Skeletal muscle tissue (tissue), 4 donors: ENCODE results near the gene AFF3. TPM values are rescaled to one million over a fixed set of nuclear protein-coding genes. Genes with fewer than 3 reads are reported as not detected.

Source experiments
- H3K27ac ChIP-seq: one replicate; pipeline ENCODE4 v1.7.0; 2013; ENCODE audit warnings: mild to moderate bottlenecking, low read depth, low read length, inconsistent platforms
- H3K27me3 ChIP-seq, 3 donors: one replicate each; pipeline ENCODE4 v1.7.0; 2013; ENCODE audit warnings: low read length in 3 of 3; ENCODE audit not compliant: control insufficient read depth in 3 of 3, insufficient read depth in 3 of 3
- H3K36me3 ChIP-seq, 3 donors: one replicate each; pipeline ENCODE4 v1.7.0; 2013; ENCODE audit warnings: low read length in 3 of 3; ENCODE audit not compliant: control insufficient read depth in 3 of 3, insufficient read depth in 3 of 3
- H3K4me1 ChIP-seq, 3 donors: one replicate each; pipeline ENCODE4 v1.7.0; 2013; ENCODE audit warnings: low read length in 3 of 3, mild to moderate bottlenecking in 3 of 3; ENCODE audit not compliant: control insufficient read depth in 3 of 3, insufficient read depth in 3 of 3
- H3K4me3 ChIP-seq, 3 donors: one replicate each; pipeline ENCODE4 v1.7.0; 2013; ENCODE audit warnings: low read length in 3 of 3
- H3K9ac ChIP-seq, 3 donors: one replicate each; pipeline ENCODE4 v1.7.0; 2013; ENCODE audit warnings: low read length in 3 of 3, mild to moderate bottlenecking in 3 of 3, moderate library complexity in 2 of 3, low read depth in 1 of 3
- H3K9me3 ChIP-seq, 3 donors: one replicate each; pipeline ENCODE4 v1.7.0; 2013; ENCODE audit warnings: low read length in 3 of 3; ENCODE audit not compliant: control insufficient read depth in 3 of 3
- total RNA-seq: library from RNA; depleted of rRNA; stranded (reverse); fragments of >200 nt; gene quantifications from one replicate; pipeline ENCODE4 v1.2.3, GENCODE V29; 2014
- donor health status: Osteomylitis.

Gene AFF3
- total RNA-seq, 1 donor from 2014 or later = 8.4 TPM

DNA sequence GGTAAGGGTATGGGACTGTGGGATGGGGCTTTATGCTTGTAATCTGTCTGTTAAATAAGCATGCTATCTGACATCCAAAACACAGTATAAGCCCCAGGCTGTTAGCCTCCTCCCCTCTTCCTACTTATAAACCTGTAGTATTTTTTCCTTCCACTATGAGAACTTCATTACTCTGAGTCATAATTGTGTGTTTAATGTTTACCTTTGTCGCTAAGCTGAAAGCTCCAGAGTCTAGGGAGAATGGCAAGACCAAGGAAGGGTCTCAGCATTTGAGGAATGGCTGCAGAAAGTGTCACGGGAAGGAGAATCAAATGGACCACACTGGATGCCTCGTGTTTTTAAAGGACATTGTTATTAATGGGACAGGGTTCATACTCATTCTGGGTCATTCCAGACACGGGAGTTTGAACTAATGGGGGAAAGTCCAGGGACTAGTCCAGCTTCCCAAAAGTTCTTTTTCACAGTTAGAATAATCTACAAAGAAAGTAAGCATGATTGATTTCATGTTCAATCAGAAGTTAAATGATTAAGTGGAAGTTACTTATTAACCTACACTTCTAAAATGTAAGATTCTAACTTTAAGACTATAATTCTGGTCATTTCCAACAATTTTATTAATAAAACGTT lies 292.2 kb downstream of the AFF3 start:
- H3K9ac ChIP-seq = no peak overlapping the region
- no peaks in the 10 kb centered on the region for H3K4me1 ChIP-seq
- no peaks in the 10 kb centered on the region for H3K36me3 ChIP-seq
- no peaks in the 10 kb centered on the region for H3K27me3 ChIP-seq
- H3K9me3 ChIP-seq = no peaks in the 10 kb centered on the region
- H3K27ac ChIP-seq = no peak overlapping the region
- H3K4me3 ChIP-seq = no peak overlapping the region

DNA sequence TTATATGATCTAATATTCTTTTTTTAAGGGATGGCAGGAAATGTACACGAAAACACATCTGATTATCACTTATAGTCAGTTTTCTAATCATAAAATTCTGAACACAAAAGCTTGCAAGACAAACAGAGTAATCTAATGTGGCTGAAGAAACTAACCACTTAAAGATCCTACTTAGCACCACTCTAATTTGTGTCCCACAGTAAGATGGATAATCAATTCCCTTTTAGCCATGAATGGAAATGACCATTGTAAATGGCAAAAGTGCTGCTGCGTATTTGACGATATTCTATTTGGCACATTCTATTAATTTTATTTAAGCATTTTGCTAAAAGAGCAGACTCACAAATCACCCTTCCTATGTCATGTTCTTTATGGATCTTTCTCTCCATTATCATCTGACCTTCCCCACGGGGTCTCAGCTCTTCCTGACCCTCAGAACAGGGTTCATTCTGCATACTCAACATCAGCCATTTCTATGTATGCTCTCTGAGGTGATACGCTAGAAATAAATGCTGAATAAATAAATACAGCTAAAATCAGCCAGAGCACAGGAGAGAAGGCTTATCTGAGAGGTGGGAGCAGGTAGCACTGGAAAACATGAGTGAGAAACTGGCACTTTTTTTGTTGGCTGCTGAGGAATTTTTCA lies 295.8 kb downstream of the AFF3 start:
- Histone ChIP-seq H3K36me3 (no peaks in the 10 kb centered on the region), H3K27ac (no peak overlapping the region), H3K4me3 (no peak overlapping the region), H3K4me1 (no peaks in the 10 kb centered on the region), H3K9me3 (no peaks in the 10 kb centered on the region), H3K27me3 (peaks cover 0 to 3% (median 0%) of the 10 kb centered on the region in 3 donors), H3K9ac (no peak overlapping the region)

DNA sequence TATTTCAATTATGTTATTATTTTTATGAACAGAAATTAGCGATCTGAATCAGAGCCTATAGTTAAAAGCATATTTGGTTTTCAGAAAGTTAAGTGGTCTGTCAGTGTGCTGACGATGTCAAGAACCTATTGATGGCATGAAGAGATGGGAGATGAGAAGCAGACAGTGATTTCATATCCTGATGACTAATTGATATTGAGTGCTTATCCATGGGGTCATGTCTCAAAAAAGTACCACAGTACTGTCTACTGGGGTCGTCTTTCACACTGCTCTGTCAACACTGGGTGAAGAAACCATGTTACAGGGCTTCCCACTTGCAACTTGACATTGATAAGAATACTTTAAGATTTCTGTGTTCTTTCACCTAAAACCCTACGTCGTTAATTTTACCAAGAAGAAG lies 297.1 kb downstream of the AFF3 start:
- H3K27me3 ChIP-seq = peaks cover 0 to 3% (median 0%) of the 10 kb centered on the region in 3 donors
- no peaks in the 10 kb centered on the region for H3K9me3 ChIP-seq
- no peaks in the 10 kb centered on the region for H3K4me1 ChIP-seq
- no peaks in the 10 kb centered on the region for H3K36me3 ChIP-seq
- H3K4me3 ChIP-seq = no peak overlapping the region
- H3K9ac ChIP-seq = no peak overlapping the region
- H3K27ac ChIP-seq = no peak overlapping the region

DNA sequence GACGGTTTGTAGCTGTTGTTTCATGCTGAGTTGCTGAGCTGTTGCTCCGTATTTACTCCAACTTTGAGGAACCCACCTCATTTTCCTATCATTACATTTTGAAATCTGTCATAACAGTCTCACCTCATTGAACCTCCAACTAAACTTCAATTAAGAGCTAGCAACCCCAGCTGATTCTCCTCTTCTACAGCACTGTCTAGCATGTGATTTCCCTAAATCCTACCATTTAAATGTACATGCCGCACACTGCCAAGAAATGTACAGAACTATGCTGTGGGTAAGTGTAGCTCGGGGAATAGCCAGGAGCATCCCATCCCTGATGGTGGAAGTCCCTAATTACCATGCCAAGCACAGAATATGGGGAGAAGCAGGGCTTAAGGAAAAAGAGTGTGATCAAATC lies 299.9 kb downstream of the AFF3 start:
- H3K9ac ChIP-seq = no peak overlapping the region
- H3K36me3 ChIP-seq = no peaks in the 10 kb centered on the region
- no peaks in the 10 kb centered on the region for H3K4me1 ChIP-seq
- H3K27me3 ChIP-seq = peaks cover 0 to 3% (median 0%) of the 10 kb centered on the region in 3 donors
- no peak overlapping the region for H3K4me3 ChIP-seq
- H3K27ac ChIP-seq = no peak overlapping the region
- H3K9me3 ChIP-seq = no peaks in the 10 kb centered on the region

DNA sequence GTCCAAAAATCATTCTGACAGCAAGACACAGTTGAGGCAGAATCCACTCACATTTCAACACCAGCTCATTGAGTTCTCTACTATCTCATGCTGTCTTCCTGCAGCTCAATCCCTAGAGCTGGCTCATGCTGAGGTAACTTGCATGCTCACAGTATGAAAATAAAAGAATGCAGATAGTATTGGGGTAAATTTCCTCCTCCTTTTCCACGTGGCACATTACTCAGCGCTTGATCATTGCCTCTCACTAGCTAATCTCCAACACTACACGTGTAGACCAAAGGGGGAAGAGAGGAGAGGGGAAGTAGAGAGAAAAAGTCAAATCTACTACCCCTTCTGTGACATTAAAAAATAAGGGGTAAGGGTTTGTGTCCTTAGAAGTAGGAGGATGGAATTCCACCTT lies 300.6 kb downstream of the AFF3 start:
- no peaks in the 10 kb centered on the region for H3K36me3 ChIP-seq
- no peaks in the 10 kb centered on the region for H3K4me1 ChIP-seq
- no peak overlapping the region for H3K4me3 ChIP-seq
- no peaks in the 10 kb centered on the region for H3K9me3 ChIP-seq
- no peak overlapping the region for H3K27ac ChIP-seq
- no peak overlapping the region for H3K9ac ChIP-seq
- H3K27me3 ChIP-seq = peaks cover 0 to 3% (median 0%) of the 10 kb centered on the region in 3 donors

DNA sequence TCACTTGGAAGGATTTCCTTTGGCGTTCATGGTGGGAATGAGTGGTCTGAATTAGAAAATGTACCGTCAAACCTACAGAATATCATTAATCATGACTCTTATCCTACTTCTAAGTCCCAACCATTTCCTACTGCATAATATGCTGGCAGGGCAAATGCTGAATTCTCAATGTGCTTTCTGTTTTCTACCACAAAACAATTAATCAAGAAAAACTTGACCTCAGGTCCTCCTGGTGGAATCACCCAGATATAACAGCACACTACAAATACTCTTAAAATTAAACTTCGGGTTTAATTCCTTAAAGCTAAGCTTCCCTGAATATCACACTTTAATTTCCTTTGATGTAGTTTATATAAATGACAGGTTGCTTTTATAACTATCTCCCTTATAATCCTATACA lies 301.6 kb downstream of the AFF3 start:
- no peak overlapping the region for H3K9ac ChIP-seq
- no peaks in the 10 kb centered on the region for H3K9me3 ChIP-seq
- H3K36me3 ChIP-seq = no peaks in the 10 kb centered on the region
- no peaks in the 10 kb centered on the region for H3K4me1 ChIP-seq
- H3K27me3 ChIP-seq = peaks cover 0 to 3% (median 0%) of the 10 kb centered on the region in 3 donors
- H3K4me3 ChIP-seq = no peak overlapping the region
- H3K27ac ChIP-seq = no peak overlapping the region

DNA sequence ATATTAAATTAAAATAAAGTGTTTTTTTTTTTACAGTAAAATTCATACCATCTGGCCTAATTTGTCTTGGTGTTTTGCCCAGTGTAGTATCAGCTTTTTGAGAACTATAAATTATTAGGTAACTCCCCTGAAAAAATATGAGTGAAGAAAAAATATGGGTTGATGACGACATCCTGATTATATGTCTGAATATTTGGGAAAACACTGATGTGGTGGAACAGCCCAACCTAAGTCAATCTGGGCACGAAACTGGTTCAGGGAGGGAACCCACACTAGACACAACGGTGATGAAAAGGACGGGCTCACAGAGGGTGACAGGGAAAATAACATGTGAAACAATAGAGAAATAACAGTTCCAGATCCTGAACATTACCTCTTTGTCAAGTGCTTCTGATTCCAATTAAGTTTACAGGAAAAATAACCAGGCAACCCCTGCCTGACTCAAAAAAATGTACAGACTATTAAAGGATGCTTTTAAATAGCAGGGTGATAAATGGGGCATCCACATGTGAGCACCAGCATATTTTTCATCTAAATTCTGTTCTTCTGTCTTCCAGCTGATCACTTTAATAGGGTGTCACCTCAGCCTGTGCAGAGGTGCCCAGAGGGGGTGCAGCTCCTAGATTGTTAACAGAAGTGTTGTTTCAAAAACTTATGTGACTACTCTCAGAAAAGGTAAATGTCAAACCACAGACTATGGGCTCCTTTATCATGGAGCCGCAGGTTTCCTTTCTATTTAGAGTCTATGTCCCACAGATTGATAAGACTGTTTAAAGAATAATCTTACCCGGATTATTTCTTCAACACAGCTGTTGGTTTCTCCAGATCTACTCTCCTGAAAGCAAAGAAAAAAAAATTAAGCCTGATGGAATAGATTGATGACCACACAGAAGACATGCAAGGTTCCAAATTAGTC lies 305.4 kb downstream of the AFF3 start:
- Histone ChIP-seq H3K9ac (no peak overlapping the region), H3K27ac (no peak overlapping the region)

DNA sequence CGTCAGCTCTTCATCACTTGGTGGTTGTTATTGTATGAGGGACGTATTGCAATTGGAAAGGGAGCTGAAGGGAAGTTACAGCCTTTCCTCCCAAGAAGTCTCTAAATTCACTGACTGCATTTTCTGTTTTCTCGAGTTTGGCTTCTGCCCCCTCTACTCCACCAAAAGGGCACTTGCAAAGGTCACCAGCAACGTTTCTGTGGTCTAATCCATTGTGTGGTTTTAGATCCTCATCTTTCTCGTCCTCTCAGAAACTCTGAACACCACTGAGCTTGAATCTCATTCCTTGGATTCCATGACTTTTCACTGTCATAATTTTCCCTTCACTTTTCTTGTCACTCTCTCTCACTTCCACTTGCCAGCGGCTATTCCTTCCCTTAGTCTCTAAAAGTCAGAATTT lies 308.0 kb downstream of the AFF3 start:
- Histone ChIP-seq H3K27me3 (peaks cover 0 to 8% (median 0%) of the 10 kb centered on the region in 3 donors), H3K4me3 (no peak overlapping the region), H3K9me3 (no peaks in the 10 kb centered on the region), H3K9ac (no peak overlapping the region), H3K27ac (no peak overlapping the region), H3K4me1 (no peaks in the 10 kb centered on the region), H3K36me3 (no peaks in the 10 kb centered on the region)

More for the DNA sequence above, 305.4 kb downstream of the AFF3 start:
- Histone ChIP-seq H3K9me3 (no peaks in the 10 kb centered on the region), H3K27me3 (peaks cover 0 to 8% (median 0%) of the 10 kb centered on the region in 3 donors), H3K4me1 (no peaks in the 10 kb centered on the region), H3K36me3 (no peaks in the 10 kb centered on the region), H3K4me3 (no peak overlapping the region)

DNA sequence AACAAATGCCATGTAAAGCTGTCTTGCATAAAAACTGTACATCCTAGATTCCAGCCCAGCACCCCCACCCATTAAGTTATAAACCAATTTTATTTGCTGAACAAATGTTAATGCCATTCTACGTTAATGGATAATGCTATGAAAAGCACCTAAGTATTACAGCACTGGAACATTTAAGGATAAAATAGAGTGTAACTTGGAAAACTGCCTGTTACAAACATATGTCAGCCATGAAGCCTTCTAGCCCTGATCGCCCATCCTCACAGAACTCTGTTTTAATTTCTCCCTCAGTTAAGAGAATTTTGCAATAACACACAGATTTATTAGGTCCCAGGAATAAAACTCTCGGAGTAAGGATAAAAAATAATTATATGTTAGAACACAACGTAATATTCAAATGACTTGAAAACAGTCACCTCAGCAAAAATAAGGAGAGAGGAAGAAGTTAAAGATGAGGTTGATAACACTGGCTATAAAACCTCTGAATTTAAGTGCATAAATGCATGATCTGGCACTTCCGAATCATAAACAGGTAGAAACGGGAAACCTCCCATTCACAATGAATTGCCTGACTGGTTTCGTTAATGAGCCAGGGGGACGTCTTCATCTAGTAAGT lies 308.7 kb downstream of the AFF3 start:
- no peaks in the 10 kb centered on the region for H3K36me3 ChIP-seq
- no peak overlapping the region for H3K4me3 ChIP-seq
- no peaks in the 10 kb centered on the region for H3K9me3 ChIP-seq
- no peak overlapping the region for H3K27ac ChIP-seq
- no peak overlapping the region for H3K9ac ChIP-seq
- H3K4me1 ChIP-seq = no peaks in the 10 kb centered on the region
- H3K27me3 ChIP-seq = peaks cover 0 to 8% (median 0%) of the 10 kb centered on the region in 3 donors
